PC-3 (cell line): ENCODE measurements around the gene MCRIP2. TPM values are rescaled to one million over a fixed set of nuclear protein-coding genes. Genes with fewer than 3 reads are reported as not detected.

Source experiments
- ATAC-seq: fragments of 200-7000 bp; cut with Tn5 transposase; 2 replicates; pipeline ENCODE4 v1.9.1; 2020; ENCODE audit warnings: mild to moderate bottlenecking, moderate library complexity
- BruUV-seq: library from RNA; stranded (reverse); fragments of 400-500 nt; replicated peaks from 2 replicates; lab custom pipeline; 2021; lab: Mats Ljungman, UMichigan
- CTCF ChIA-PET: fragments of 300-600 bp; sonication (Branson Sonifier 250); formaldehyde crosslinking; loops from one replicate; lab custom pipeline; 2022; ENCODE audit warnings: antibody characterized with exemption; lab: Charles Lee
- POLR2A ChIA-PET: fragments of 300-600 bp; sonication (Branson Sonifier 250); formaldehyde crosslinking; loops from one replicate; lab custom pipeline; 2022; ENCODE audit warnings: antibody characterized with exemption; ENCODE audit not compliant: unreplicated experiment; lab: Charles Lee
- DNase-seq: peaks from one replicate; pipeline ENCODE4 v3.0.0-alpha.2; 2015
- H2AFZ ChIP-seq: fragments of 300-600 bp; sonication (generic); 2 replicates; pipeline ENCODE4 v1.6.0; 2016; ENCODE audit warnings: antibody characterized with exemption, low read length
- H3F3A ChIP-seq: fragments of 300-600 bp; sonication (generic); one replicate; pipeline ENCODE4 v1.6.0; 2017; ENCODE audit warnings: antibody characterized with exemption, low read length, control low read depth, mild to moderate bottlenecking; ENCODE audit not compliant: unreplicated experiment
- H3K27ac ChIP-seq: fragments of 300-600 bp; sonication (generic); 2 replicates; pipeline ENCODE4 v1.5.1; 2016; ENCODE audit warnings: mild to moderate bottlenecking, low read length
- H3K27me3 ChIP-seq: fragments of 300-600 bp; sonication (generic); 2 replicates; pipeline ENCODE4 v1.6.1; 2016; ENCODE audit warnings: low read length, mixed read lengths
- H3K36me3 ChIP-seq: fragments of 300-600 bp; sonication (generic); 2 replicates; pipeline ENCODE4 v1.6.1; 2016; ENCODE audit warnings: low read depth, mixed run types, low read length, mixed read lengths
- H3K4me1 ChIP-seq: fragments of 300-600 bp; sonication (generic); 2 replicates; pipeline ENCODE4 v1.5.1; 2016; ENCODE audit warnings: low read length; ENCODE audit not compliant: insufficient read depth
- H3K4me2 ChIP-seq: fragments of 300-600 bp; sonication (generic); 2 replicates; pipeline ENCODE4 v1.6.0; 2016; ENCODE audit warnings: low read length
- H3K4me3 ChIP-seq: fragments of 300-600 bp; sonication (generic); 2 replicates; pipeline ENCODE4 v1.5.1; 2016; ENCODE audit warnings: mild to moderate bottlenecking, low read length, mixed read lengths
- H3K79me2 ChIP-seq: fragments of 300-600 bp; sonication (generic); 2 replicates; pipeline ENCODE4 v1.6.1; 2017; ENCODE audit warnings: low read length, mixed read lengths
- H3K9ac ChIP-seq: fragments of 300-600 bp; sonication (generic); 2 replicates; pipeline ENCODE4 v1.6.0; 2016; ENCODE audit warnings: mild to moderate bottlenecking, low read length
- H3K9me2 ChIP-seq: fragments of 300-600 bp; sonication (generic); replicated peaks from 2 replicates; pipeline ENCODE4 v1.6.1; 2016; ENCODE audit warnings: mixed run types, low read length, mixed read lengths
- H3K9me3 ChIP-seq: fragments of 300-600 bp; sonication (generic); 2 replicates; pipeline ENCODE4 v1.6.1; 2016; ENCODE audit warnings: low read length, mixed read lengths
- H4K20me1 ChIP-seq: fragments of 300-600 bp; sonication (generic); 2 replicates; pipeline ENCODE4 v1.6.1; 2016; ENCODE audit warnings: low read length, mixed read lengths
- CTCF ChIP-seq: fragments of 300-600 bp; sonication (generic); conservative IDR thresholded peaks from 2 replicates; pipeline ENCODE4 v1.5.1; 2017; ENCODE audit warnings: antibody characterized with exemption, low read depth, mild to moderate bottlenecking, low read length
- EZH2 ChIP-seq: fragments of 300-600 bp; sonication (generic); IDR thresholded peaks from one replicate; pipeline ENCODE4 v1.6.1; 2017; ENCODE audit warnings: antibody characterized with exemption, mild to moderate bottlenecking, low read length; ENCODE audit not compliant: unreplicated experiment
- EZH2phosphoT487 ChIP-seq: fragments of 300-600 bp; sonication (generic); IDR thresholded peaks from 2 replicates; pipeline ENCODE4 v1.6.1; 2018; ENCODE audit warnings: mild to moderate bottlenecking, antibody characterized with exemption, low read length, borderline replicate concordance
- intact Hi-C: fragments of 100-400 bp; cut with micrococcal nuclease; formaldehyde crosslinking; loops from 2 replicates; pipeline ENCODE4 v1.9.0; 2023
- total RNA-seq: library from RNA; depleted of rRNA; stranded (reverse); fragments of >200 nt; gene quantifications from 2 replicates; pipeline ENCODE4 v1.2.3, GENCODE V29; 2014

Gene MCRIP2
- total RNA-seq, 1 experiment from 2014 or later: 83.5 TPM

GRCh38 chr16:649631-650030 lies 8.0 kb downstream of the MCRIP2 start:
- POLR2A ChIA-PET: no interaction called here
- CTCF ChIA-PET: no interaction called here
- no TSS peak for BruUV-seq
- Histone ChIP-seq H3K9me3 (no peaks in the 10 kb centered on the region), H2AFZ (peak overlapping the region; percentile 73), H3K27me3 (no peaks in the 10 kb centered on the region), H4K20me1 (no peaks in the 10 kb centered on the region), H3K27ac (0 out of 2 replicates have a peak overlapping the region, but pooled peaks have one; percentile 23), H3K4me1 (peaks cover 28% of the 10 kb centered on the region), H3K4me3 (peak overlapping the region; percentile 62), H3F3A (no peaks in the 10 kb centered on the region), H3K4me2 (peak overlapping the region; percentile 81), H3K36me3 (no peaks in the 10 kb centered on the region), H3K9me2 (no peaks in the 10 kb centered on the region), H3K79me2 (peaks cover 18% of the 10 kb centered on the region), H3K9ac (peak overlapping the region; percentile 83)
- intact Hi-C loops: no loop called here
- no peak for DNase-seq
- TF ChIP-seq EZH2: no peak
- no peak for TF ChIP-seq CTCF
- TF ChIP-seq EZH2phosphoT487: no peak
- peak; percentile 32 for ATAC-seq

GRCh38 chr16:651844-652243 lies 10.2 kb downstream of the MCRIP2 start:
- no peak for DNase-seq

More at GRCh38 chr16:651844-652243, 10.2 kb downstream of the MCRIP2 start:
- no peak overlapping the region for H3K4me3 ChIP-seq
- H3K4me2 ChIP-seq: no peak overlapping the region
- no peak overlapping the region for H3K9ac ChIP-seq
- no peaks in the 10 kb centered on the region for H3K36me3 ChIP-seq
- intact Hi-C loops: no loop called here
- no TSS peak for BruUV-seq
- no peak for ATAC-seq
- no peaks in the 10 kb centered on the region for H4K20me1 ChIP-seq
- H3K9me2 ChIP-seq: no peaks in the 10 kb centered on the region
- no peaks in the 10 kb centered on the region for H3K79me2 ChIP-seq
- H3K9me3 ChIP-seq: no peaks in the 10 kb centered on the region
- no peaks in the 10 kb centered on the region for H3F3A ChIP-seq
- TF ChIP-seq EZH2 (no peak), EZH2phosphoT487 (no peak), CTCF (no peak)
- CTCF ChIA-PET: no interaction called here
- POLR2A ChIA-PET: no interaction called here
- H3K27ac ChIP-seq: no peak overlapping the region
- no peaks in the 10 kb centered on the region for H3K27me3 ChIP-seq
- peaks cover 11% of the 10 kb centered on the region for H3K4me1 ChIP-seq
- no peak overlapping the region for H2AFZ ChIP-seq
